Transverse colon (tissue), 4 donors: ENCODE data around the gene LSM3.

Experiments
- EP300 ChIP-seq: sonication (generic); formaldehyde crosslinking; IDR thresholded peaks from one replicate; pipeline ENCODE4 v1.6.1; 2017; ENCODE audit warnings: antibody characterized with exemption, low read depth
- POLR2A ChIP-seq: fragments of 450-650 bp; IDR thresholded peaks from one replicate; pipeline ENCODE4 v1.6.1; 2016; ENCODE audit warnings: antibody characterized with exemption, mild to moderate bottlenecking, moderate library complexity
- POLR2AphosphoS5 ChIP-seq, 3 donors: sonication (generic); formaldehyde crosslinking; IDR thresholded peaks; one replicate each; pipeline ENCODE4 v1.6.1; 2016; ENCODE audit warnings: antibody characterized with exemption in 3 of 3
- TF ChIP-seq, protein P1 (sequence below), 5 experiments: fragments of 200-600 bp in 3 of 5; fragments of 450-650 bp in 2 of 5; sonication (generic) in 3 of 5; IDR thresholded peaks; 1 replicate in 2 of 5; 2 replicates in 3 of 5; pipeline ENCODE4 v1.5.1; 2016 to 2017; ENCODE audit warnings: antibody characterized with exemption in 5 of 5, inconsistent platforms in 3 of 5, mild to moderate bottlenecking in 2 of 5, moderate library complexity in 1 of 5

DNA sequence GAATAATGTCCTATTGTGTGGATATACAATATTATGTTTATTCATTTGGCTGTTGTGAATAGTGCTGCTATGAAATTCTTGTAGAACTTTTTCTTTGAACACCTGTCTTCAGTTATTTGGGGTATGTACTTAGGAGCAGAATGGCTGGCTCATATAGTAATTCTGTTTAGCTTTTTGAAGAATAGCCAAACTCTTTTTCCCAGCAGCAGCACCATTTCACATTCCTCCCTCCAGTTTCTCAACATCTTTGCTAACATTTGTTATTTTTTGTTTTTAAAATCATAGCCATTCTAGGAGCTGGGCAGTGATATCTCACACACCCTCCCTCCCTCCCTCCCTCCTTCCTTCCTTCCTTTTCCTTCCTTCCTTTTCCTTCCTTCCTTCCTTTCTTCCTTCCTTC is 39.7 kb downstream of the LSM3 start:
- TF ChIP-seq, protein P1, sequence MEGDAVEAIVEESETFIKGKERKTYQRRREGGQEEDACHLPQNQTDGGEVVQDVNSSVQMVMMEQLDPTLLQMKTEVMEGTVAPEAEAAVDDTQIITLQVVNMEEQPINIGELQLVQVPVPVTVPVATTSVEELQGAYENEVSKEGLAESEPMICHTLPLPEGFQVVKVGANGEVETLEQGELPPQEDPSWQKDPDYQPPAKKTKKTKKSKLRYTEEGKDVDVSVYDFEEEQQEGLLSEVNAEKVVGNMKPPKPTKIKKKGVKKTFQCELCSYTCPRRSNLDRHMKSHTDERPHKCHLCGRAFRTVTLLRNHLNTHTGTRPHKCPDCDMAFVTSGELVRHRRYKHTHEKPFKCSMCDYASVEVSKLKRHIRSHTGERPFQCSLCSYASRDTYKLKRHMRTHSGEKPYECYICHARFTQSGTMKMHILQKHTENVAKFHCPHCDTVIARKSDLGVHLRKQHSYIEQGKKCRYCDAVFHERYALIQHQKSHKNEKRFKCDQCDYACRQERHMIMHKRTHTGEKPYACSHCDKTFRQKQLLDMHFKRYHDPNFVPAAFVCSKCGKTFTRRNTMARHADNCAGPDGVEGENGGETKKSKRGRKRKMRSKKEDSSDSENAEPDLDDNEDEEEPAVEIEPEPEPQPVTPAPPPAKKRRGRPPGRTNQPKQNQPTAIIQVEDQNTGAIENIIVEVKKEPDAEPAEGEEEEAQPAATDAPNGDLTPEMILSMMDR (IDR thresholded peaks at IDR 0.05): no peak
- no peak for TF ChIP-seq POLR2A
- TF ChIP-seq POLR2AphosphoS5 (IDR thresholded peaks at IDR 0.05): no peak
- no peak for TF ChIP-seq EP300
